Caki2 (cell line): Measurements from ENCODE around the gene SLAMF8. TPM values are rescaled to one million over a fixed set of nuclear protein-coding genes. Genes with fewer than 3 reads are reported as not detected.

Experiments
- DNase-seq: peaks from one replicate; pipeline ENCODE4 v3.0.0-alpha.2; 2015; ENCODE audit warnings: low read depth
- in situ Hi-C: cut with HindIII; loops from 2 replicates; pipeline ENCODE4 v1.10.0; 2016; ENCODE audit warnings: low sequenced_read_pairs, low pct_unique_long_range_greater_than_20kb, mixed read lengths
- total RNA-seq: library from RNA; depleted of rRNA; stranded (reverse); fragments of >200 nt; shearing (Covaris generic); gene quantifications from 2 replicates; pipeline ENCODE4 v1.2.3, GENCODE V29; 2014; ENCODE audit warnings: low replicate concordance

Gene SLAMF8
- total RNA-seq, 1 experiment from 2014 or later: not detected

DNA sequence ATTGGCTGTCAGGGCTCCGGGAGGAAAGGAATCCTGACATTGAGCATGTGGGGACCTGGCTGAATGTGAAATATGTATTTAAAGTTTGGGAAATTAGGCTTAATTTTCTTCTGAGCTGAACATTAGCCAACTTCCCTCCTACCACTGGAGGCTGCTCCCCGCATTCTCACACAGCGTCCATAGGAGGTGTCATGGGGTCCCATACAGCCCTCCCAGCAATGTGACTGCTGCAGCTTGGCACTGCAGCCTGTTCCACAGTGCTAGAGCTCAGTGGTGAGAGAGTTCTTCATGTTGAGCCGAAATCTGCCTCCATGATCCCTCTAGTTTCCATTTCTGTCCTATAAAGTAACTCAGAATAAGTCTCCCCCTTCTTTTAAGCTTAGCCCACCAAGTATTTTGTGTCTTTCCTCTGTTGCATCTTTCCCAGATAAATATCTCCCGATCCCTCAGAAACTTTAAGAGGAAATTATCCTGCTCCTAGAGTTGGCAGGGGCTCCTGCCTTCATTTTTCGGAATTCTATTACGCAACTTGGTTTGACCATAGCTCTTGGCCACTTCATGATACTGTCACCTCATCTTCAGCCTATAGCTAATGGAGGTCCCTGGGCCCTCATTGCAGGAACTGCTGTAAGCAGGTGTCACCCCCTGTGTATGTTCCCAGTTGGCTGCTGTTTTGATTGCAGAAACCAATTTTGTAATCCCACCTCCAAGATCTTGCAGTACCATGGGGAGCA, 22.6 kb upstream of the SLAMF8 start:
- DNase-seq: no peak
- in situ Hi-C loops: no loop called here

DNA sequence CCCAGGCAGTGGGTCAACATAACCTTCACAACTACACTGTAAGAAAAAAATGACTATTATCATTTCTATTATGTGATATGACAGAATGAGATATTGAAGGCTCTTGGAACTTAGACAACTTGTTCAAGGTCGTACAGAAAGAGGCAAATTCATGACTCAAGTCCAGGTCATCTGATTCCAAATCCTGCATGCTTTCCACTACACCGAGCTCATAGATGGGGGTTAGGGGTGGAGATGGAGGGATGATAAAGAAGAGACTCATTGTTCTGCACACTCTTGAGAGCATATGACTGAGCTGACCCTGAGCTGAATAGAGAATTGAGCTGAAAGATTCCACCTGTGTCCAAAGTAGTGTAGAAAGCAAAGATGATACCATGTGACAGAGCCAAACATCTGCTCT, 21.7 kb upstream of the SLAMF8 start:
- DNase-seq: no peak
- in situ Hi-C loops: no loop called here

- no peak for DNase-seq
- in situ Hi-C loops: no loop called here
These were observed 10.7 kb upstream of the SLAMF8 start for GRCh38 chr1:159815926-159816325.

DNA sequence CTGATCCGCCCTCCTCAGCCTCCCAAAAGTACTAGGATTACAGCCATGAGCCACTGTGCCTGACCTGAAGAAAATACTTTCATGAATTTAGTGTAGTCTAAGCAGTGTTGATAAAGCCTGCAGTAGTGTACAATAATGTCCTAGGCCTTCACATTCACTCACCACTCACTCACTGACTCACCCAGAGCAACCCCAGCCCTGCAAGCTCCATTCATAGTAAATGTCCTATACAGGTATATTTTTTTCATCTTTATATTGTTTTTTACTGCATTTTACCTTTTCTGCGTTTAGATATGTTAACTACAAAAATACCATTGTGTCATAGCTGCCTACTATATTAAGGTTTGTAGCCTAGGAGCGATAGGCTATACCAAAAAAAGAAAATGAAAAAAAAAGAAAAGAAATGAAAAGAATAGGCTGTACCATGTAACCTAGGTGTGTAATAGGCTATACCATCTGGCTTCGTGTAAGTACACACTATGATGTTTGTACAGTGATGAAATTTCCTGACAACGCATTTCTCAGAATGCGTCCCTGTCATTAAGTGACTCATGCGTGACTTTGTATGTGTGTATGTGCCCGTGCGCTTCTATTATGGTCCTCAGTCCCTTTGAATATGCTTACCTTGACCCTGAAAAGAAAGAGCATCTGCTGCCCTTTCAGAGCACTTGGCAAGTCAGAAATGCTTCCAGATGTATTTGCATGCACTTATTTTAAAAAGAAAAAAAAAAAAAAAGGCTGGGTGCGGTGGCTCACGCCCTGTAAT, 9.2 kb upstream of the SLAMF8 start:
- in situ Hi-C loops: no loop called here
- no peak for DNase-seq

DNA sequence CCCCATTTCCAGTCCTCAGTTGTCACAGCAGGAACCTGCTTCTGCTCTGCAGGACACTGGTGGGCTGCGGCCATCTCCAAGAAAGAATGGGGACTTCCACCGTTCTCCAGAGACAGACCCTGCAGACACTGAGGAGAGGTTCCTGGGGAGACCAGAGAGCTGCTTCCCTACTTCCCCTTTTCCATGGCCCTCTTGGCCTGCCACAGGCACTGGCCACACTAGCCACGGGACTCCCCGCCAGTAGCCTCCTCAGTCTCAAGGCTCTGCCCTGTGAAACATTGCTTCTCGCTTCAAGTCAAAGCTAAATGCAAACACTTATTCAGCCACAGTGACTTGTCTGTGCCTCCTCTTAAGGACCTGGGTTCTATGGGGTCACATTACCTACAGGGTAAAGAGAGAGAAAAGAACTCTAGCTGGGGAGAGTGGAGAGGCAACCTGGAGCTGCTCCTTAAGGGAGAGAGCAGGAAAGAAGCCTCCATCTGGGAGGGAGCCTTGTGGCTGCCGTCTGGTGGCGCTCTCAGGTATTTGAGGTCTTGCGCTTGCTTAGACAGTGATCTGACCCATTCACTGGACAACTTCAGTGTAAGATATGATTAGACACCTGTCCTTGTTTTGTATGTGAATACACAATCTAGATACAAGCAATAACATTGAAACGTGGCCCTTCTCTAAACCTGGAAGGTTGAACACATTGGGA, 5.4 kb upstream of the SLAMF8 start:
- no peak for DNase-seq
- in situ Hi-C loops: no loop called here

DNA sequence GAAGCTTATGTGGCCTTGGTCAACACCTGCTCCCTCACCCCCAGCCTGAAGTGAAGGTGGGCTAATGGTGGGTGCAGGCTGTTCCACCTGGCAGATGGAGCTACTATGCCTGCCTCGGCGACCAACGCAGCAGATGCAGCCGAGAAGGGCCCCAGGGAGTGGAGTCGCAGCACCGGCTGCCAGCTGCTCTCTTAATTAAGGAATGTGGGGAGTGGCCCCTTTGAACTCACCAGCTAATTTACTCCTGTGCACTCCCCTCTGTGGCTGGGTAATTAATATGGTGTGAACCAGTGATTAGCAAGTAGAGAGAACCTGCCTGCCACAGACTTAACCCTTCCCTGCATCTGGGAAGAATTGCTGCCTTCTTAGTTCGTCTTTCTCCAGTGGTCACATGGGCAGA, 3.3 kb upstream of the SLAMF8 start:
- no peak for DNase-seq
- in situ Hi-C loops: no loop called here

- in situ Hi-C loops: no loop called here
- no peak for DNase-seq
These were observed 1.1 kb upstream of the SLAMF8 start for GRCh38 chr1:159825564-159825963.

DNA sequence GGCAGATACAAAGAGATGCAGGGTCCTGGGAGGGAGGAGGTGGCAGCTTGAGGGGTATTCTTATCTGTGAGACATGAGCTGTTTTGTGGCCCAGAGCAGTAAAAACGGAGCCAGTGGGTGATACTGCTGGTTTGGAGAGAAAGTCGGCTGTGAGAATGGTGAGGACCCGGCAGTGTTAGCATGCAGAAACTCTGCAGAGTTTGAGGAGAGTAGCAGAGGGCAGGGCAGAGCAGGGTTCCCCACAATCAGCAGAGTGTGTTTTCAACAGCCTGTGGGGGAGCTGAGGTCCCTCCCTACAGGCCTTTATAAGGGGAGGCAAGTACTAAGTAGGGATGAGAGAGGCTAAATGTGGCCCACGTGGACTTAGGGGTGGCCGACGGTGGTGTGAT, 423 bp downstream of the SLAMF8 start:
- in situ Hi-C loops: no loop called here

DNA sequence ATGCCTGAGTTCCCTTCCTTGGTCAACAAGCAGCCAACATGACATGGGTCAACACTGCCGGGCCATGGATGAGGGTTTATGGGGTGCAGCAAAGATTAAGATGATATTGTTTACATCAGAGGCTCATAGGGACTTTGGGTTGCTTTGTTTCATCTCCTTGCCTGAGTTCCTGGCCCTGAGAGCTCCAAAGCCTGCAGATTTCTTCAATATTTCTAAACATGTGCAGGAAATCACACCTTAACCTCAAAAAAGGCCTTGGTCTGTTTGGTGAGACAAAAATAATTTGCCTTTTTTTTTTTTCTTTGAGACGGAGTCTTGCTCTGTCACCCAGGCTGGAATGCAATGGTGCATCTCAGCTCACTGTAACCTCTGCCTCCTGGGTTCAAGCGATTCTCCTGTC, 876 bp downstream of the SLAMF8 start:
- in situ Hi-C loops: no loop called here
- no peak for DNase-seq

More for the DNA sequence above, 423 bp downstream of the SLAMF8 start:
- no peak for DNase-seq

DNA sequence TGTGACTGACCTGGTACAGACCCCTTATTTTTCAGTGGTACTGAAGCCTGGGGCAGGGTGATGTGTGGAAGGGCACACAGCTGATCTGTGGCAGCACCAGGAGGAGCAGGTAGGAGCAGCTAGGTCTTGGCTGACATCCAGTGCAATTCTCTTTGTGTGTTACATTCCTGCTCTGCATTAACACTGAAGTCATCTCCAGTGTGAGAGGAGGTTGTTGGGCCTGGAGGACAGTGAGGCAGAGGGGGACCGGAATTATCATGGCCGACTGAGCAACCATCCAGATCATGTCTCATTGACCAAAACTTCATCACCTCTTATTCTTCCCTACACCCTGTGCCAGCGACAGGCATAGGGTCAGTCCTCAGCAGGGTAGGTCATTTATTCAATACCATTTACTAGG, 1.5 kb downstream of the SLAMF8 start:
- no peak for DNase-seq
- in situ Hi-C loops: no loop called here

- DNase-seq: no peak
- in situ Hi-C loops: no loop called here
These were observed 2.1 kb downstream of the SLAMF8 start for GRCh38 chr1:159828581-159829272.

GRCh38 chr1:159829273-159829634, 2.6 kb downstream of the SLAMF8 start:
- in situ Hi-C loops: no loop called here

GRCh38 chr1:159829822-159830465, 3.3 kb downstream of the SLAMF8 start:
- DNase-seq: no peak
- in situ Hi-C loops: no loop called here

More at GRCh38 chr1:159829273-159829634, 2.6 kb downstream of the SLAMF8 start:
- DNase-seq: no peak

DNA sequence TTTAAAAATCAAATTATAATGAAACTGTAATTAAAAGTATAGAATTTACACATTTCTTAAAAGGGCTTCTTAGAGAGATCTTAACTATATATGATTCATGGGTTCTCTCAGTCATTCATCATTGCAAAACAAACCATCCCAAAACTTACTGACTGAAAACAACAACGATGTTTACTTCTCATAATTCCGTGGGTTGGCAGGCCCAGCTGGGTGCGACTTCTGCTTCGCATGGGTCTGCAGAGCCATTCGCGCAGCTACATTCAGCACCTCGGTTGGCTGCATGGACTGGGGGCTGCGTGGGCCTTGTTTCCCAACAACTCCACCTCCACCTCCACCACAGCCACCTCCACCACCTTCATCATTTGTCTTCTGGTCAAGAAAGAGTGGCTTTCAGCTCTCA, 4.0 kb downstream of the SLAMF8 start:
- in situ Hi-C loops: no loop called here
- DNase-seq: no peak

- in situ Hi-C loops: no loop called here
- no peak for DNase-seq
These were observed 4.9 kb downstream of the SLAMF8 start for GRCh38 chr1:159831412-159832141.

DNA sequence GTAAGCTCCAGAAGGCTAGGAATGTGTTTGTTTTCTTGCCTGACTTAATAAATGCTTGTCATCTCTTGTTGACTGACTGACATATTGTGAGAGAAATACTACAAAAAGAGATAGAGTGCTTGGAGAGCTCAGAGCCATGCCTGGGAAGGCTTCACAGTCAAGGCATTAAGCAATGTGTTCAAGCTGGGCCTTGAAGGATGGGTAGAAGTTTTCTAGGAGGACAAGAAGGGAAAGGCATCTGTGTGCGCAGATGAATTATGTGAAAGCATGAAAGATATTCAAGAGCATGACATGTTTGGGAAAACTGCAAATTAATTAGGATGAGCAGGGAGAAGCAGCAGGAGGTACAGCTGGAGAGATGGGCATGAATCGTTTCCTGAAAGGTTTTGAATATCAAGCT, 5.6 kb downstream of the SLAMF8 start:
- no peak for DNase-seq
- in situ Hi-C loops: no loop called here

DNA sequence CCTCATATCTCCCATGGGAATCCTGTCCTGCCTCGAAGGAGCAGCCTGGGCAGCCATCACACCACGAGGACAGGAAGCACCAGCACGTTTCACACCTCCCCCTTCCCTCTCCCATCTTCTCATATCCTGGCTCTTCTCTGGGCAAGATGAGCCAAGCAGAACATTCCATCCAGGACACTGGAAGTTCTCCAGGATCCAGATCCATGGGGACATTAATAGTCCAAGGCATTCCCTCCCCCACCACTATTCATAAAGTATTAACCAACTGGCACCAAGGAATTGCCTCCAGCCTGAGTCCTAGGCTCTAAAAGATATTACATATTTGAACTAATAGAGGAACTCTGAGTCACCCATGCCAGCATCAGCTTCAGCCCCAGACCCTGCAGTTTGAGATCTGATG, 8.7 kb downstream of the SLAMF8 start:
- in situ Hi-C loops: no loop called here

More for the DNA sequence above, 8.7 kb downstream of the SLAMF8 start:
- DNase-seq: no peak
